GM11168 (cell line): Measurements from ENCODE around the gene GALR3.

Experiments
- in situ Hi-C: fragments of 300-500 bp; cut with MboI; formaldehyde crosslinking; loops from one replicate; pipeline ENCODE4 v1.12.0; 2022; ENCODE audit warnings: low sequenced_read_pairs; ENCODE audit not compliant: unreplicated experiment

Gene GALR3

DNA sequence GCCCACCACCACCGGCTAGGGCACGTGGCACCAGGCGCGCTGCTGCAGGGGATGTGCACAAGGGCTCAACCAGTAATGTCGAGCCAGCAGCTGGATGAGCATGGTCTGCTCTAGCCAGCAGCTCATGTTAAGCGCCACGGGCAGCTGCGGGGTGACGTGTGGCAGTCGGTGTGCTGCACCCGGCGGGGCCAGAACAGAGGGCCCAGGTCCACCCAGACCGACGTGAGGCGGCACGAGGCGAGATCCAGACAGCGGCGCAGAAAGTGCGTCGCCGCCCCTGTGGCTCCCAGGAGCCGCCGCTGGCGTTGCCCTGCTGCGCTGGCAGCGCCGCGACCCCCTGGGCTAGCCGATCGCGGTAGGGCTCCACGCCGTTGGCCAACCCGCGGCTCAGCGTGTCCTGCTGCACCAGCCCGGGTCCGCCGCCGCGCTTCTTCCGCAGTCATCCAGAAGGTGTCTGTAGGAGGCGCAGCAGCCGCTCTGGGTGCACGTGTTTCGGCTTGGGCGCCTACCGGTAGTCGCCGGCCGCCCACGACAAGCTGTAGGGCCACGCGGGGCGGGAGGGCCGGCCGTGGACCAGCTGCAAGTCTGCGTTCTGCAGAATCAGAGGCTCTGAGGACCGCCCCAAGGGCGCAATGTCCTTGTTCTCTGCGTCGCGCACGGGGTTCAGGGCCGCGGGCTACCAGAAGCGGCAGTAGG, 4.6 kb upstream of the GALR3 start:
- in situ Hi-C loops, result no loop called here

DNA sequence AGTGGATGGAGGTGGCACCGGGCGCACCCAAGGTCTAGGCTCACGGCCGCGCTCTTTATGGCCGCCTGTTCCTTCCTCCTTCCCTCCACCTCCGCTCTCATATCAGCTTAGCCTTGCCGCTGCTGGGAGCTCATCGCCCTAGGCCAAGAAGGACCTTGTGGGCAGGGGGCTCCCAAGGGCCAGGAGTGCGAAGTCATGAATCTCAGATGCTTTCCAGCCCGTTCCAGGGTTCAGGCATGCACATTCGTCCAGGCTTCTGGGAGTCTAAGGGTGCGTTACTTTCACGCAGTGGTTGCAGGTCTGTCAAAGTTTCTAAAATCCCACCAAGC, 4.1 kb upstream of the GALR3 start:
- in situ Hi-C loops, result no loop called here

DNA sequence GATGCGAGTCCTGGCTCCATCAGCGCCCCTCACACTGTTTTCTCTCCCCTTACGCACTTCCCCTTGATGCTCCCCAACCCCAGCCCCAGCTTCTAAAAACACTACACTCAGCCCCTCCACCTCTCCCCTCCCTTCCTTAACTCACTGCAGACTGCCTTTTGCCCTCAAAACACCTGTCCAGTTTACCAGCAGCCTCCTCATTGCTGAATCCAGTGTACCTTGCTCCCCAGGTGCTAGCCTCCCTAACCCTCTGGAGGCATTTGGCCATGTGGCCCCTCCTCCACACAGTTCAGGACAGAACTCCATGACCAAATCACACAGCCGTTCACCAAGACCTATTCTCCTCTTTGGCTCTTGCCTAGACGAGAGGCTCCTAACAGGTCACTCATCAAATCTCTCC, 2.8 kb upstream of the GALR3 start:
- in situ Hi-C loops, result no loop called here

DNA sequence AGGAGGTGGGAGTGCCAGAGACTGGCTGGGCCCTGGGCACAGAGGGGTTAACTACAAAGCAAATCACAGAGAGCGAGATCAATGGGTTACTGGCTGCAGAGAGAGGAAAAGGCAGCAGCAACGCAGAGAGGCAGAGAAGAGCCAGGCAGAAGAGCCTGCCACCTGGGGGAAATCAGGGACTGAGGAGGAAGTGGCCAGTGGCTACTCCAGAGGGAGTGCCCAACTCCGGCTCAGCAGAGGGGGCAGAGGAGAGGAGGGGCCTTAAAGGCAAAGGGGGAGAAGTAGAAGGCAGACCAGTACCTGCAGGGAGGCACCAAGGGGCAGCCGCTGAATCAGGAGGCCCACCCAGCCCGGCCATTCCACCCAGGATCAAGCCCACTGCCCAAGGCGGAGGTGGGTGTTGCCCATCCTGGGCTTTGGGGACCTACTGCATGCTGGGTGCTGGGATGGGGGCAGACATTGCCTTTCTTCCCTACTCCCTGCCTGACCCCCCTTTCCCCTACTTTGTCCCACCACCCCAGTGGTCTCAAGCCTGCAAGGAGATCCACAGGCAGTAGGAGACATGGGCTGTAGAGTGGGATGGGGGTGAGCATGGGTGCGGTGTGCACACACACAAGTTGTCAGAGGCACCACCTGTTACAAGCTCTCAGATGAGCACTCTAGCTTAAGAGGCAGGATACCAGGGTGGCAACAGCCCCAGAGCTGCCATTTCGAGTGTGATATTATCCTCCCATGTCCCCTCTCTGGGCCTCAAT, 926 bp upstream of the GALR3 start:
- in situ Hi-C loops, result no loop called here

DNA sequence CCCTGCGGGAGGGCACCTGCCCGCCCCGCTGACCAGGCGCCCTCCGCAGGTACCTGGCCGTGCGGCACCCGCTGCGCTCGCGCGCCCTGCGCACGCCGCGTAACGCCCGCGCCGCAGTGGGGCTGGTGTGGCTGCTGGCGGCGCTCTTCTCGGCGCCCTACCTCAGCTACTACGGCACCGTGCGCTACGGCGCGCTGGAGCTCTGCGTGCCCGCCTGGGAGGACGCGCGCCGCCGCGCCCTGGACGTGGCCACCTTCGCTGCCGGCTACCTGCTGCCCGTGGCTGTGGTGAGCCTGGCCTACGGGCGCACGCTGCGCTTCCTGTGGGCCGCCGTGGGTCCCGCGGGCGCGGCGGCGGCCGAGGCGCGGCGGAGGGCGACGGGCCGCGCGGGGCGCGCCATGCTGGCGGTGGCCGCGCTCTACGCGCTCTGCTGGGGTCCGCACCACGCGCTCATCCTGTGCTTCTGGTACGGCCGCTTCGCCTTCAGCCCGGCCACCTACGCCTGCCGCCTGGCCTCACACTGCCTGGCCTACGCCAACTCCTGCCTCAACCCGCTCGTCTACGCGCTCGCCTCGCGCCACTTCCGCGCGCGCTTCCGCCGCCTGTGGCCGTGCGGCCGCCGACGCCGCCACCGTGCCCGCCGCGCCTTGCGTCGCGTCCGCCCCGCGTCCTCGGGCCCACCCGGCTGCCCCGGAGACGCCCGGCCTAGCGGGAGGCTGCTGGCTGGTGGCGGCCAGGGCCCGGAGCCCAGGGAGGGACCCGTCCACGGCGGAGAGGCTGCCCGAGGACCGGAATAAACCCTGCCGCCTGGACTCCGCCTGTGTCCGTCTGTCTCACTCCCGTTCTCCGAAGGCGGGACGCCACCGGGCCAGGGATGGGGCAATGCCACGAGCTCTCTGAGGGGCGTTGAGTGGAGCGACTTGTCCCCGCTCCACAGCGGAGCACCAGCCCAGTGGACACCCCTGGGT, 1.8 kb downstream of the GALR3 start:
- in situ Hi-C loops, result no loop called here

DNA sequence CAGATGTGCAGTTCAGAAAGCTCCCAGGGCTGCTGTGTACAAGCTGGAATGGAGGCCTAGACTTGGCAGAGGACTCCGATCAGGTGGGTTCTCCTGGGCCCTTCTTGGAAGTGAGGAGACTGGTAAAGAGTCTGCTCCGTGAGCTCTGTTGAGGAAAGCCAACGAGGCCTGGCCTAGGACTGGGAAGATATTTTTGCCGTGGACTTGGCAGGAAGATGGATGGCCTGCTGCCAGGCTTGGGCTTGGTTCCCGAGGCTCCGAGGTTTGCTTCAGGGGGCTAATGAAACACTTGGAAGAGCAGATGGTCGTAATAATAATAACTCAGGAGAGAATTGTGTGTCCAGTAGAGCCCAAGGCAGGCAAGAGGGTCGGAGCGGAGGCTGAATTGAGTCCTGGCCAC, 3.9 kb downstream of the GALR3 start:
- in situ Hi-C loops, result no loop called here

DNA sequence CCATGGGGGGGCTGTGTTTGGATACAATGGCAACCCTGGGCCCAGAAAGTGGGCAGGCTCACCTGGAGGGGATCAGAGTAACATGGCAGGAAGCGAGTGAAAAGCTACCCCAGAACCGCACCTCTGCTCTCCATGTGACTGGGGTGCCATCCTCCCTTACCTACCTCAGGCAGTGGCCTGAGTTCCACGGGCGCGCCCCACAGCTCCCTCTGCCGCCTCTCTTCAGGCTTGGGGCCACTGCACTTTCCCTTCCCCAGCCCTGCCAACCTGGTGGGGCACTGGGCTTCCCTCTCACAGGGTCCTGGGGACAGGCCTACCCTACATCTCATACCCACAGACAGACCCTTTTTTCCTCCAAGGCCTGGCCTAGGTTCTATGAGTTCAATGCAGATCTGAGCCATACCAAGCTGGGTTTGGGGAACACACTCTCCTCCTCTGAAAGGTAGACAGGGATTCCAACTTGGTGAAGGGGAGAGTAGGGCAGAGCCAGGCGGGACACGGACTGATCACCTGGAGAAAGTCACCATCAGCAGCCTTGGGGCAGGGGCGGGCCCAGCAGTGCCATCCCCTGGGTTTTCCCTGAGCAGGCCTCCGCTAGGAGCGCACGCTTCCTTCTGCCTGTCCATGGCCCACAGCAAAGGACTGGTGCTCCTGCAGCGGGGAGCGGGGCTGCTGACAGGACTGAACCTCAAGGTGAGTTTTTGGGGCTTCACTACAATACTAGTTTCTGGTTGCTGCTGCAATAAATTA, 7.1 kb downstream of the GALR3 start:
- in situ Hi-C loops, result no loop called here

DNA sequence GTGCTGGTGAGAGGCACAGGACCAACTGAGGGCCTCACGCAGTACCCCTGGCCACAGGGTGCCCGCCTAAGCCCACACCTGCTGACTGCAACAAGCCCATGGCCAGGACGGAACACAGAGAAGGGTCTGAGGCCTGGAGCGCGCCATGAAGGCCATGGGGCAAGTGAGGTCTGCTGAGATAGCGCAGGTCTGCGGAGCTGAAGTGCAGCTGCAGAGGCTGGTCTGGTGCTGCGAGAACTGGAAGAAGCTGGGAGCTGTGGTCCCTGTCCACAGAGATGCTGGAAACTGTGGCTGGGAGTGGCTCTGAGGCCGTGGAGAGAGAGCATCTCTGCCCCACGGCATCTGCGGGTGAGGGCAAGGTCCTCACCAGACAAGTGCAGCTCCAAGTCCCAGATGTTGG, 8.3 kb downstream of the GALR3 start:
- in situ Hi-C loops, result no loop called here

DNA sequence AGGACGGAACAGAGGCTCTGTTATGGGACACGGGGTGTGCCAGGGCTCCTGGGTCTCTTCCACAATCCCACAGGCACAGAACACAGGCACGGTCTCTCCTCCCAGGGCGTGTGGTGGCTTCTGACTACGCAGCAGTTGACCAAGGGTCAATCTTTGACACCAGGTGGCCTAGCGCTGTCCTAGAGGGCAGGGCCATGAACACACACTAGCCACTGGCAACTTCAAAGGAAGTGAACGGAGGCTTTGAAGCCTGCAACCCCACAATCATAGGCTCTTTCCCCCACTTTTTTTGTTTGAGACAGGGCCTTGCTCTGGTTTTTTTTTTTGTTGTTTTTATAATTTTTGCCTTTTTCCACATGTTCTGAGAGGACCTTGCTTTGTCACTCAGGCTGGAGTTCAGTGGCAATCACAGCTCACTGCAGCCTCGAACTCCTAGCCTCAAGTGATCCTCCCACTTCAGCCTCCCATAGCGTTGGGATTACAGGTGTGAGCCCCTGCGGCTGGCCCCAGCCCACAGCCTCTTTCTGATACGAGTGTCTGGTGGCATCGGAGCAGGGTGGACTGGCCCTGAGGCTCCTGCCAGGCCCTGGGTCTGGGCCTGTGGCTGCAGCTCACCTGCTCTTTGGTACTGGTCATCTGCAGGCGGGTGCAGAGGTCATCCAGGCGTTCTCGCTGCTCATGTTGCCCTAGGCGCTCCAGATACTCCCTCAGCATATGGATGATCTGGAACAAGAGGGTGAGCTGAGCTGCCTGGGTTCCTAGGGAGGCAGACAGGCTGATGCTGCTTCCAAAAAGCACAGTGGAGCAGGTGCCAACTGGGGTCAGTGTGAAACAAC, 9.1 kb downstream of the GALR3 start:
- in situ Hi-C loops, result no loop called here

DNA sequence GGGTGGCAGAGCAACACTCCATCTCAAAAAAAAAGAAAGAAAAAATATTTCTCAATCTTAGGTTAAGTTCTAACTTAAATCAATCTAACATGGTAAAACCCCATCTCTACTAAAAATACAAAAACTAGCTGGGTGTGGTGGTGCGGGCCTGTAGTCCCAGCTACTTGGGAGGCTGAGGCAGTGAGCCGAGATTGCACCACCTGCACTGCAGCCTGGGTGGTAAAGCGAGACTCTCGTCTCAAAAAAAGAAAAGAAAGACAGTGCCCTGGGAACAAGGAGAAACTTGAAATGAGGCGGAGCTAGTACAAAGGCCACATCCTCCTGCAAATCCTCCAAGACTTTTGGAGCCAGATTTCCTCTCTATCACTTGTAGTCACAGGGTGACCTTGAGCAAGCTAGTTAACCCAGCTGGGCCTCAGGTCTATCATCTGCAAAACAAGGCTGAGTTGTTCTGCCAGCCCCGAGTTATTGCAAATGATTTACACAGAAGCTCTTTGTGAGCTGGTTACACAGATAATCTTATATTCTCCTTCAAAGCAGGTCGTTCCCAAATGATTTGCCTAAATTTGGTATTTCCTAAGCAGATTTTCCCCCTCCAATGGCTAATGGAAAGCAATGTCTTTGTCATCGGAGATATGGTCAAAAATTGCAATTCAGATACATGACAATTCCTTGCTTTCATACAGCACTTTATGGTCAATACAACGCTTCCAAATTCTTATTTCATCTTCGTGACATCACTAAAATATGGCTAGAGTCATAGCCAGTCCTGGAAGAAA, 19.0 kb downstream of the GALR3 start:
- in situ Hi-C loops, result no loop called here

DNA sequence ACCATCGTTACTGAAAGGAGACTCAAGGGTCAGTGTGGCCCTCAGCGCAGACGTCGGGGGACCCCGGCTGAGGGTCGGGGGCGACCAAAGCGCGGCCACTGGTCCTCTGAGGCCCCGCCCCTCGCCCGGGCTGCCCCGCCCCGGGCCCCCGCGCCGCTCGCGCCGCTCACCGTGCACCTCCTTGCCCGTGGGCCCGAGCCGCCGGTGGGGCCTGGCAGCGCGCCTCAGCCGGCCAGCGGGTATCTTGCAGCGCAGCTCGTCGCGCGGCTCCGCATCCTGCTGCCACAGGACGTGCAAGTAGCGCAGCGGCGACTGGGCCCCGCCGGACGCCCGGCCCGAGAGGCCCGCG, 20.5 kb downstream of the GALR3 start:
- in situ Hi-C loops, result no loop called here

DNA sequence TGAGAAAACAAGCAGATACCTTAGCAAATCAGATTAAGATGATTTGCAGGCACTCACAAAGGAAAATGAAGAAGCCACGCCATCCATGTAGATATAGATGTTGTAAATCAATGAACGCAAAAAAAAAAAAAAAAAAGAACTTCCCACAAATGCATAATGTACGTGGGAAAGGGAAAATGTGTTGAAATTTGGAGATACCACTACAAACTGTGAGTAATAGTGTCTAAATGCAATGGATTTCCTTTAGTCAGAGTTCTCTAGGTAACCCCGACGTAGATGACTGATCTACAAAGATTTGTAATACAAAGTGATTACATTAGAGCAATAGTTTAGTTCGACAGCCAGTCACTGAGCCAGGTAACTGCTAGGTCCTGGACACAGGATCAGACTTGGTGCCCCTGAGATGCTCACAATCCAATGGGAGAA, 21.7 kb downstream of the GALR3 start:
- in situ Hi-C loops, result no loop called here

DNA sequence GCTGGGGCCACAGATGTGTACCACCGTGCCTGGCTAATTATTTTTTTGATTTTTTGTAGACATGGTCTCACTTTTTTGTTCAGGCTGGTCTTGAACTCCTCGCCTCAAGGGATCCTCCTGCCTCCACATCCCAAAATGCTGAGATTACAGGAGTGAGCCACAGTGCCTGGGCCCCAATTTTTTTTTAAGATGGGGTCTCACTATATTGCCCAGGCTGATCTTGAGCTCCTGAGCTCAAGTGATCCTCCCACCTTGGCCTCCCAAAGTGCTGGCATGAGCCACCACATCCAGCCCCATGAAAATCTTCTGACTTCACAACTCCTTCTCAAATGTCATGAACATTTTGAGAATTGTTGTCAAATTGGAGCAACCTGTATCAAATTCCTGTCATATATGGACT, 23.3 kb downstream of the GALR3 start:
- in situ Hi-C loops, result no loop called here

DNA sequence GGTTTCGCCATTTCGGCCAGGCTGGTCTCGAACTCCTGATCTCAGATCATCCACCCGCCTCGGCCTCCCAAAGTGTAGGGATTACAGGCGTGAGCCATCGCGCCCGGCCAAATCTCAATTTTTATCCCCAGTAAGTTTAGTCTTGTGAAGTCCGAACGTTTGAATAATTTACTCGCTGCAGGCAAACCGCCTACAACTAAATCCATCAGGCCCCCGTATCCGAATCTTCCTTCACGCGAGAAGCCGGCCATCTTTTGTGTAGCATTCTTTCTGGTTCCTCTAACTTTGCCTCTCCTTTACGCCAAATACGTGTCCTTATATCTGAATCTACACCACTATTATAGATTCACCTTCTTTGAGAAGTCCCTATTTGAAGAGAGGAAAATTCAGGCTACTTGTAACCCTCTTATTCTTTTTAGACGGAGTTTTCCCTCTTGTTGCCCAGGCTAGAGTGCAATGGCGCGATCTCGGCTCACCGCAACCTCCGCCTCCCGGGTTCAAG, 25.5 kb downstream of the GALR3 start:
- in situ Hi-C loops, result no loop called here

DNA sequence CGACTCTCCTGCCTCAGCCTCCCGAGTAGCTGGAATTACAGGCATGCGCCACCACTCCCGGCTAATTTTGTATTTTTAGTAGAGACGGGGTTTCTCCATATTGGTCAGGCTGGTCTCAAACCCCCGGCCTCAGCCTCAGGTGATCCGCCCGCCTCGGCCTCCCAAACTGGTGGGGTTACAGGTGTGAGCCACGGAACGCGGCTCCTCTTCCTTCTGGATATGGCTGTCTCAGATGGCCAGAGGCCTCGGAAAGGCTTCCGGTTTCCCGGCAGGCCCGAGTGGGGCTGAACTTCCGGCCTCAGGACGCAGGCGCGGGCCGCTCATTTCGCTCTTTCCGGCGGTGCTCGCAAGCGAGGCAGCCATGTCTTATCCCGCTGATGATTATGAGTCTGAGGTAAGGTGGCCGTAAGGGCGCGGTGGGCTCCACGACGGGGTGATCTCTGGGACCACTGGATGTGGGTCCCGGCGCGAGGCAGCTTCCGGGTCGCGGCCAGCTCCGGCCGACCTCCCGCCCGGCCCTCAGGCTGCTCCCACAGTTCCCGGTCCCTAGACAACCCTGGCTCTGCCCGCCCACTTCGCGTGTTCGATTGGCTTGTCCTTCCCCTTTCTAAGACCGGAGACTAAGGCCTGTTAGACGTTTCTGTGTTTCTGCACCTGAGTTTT, 26.0 kb downstream of the GALR3 start, which contains the start of gene EIF3L:
TSS of gene EIF3L (plus strand) at position 331 of the 663 bp plus-strand sequence. CDS start at position 362, 31 bp downstream.
- in situ Hi-C loops, result no loop called here

DNA sequence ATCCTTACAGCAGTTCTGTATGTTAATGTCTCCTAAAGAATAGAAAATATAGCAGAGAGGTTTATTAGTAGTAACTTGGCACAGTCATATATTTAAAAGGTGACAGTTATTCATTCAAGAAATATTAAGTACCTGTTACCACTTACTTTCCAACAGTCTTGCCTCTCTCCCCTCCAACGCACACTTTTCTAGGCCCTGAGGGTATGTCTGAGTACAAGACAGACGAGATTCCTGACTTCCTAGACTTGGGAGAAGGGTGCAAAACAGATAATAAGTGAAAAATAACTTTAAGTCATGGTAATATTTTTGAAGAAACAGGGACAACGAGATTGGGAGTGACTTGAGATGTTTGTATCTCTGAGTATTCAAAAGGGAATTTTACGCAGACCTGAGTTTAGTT, 27.6 kb downstream of the GALR3 start:
- in situ Hi-C loops, result no loop called here

DNA sequence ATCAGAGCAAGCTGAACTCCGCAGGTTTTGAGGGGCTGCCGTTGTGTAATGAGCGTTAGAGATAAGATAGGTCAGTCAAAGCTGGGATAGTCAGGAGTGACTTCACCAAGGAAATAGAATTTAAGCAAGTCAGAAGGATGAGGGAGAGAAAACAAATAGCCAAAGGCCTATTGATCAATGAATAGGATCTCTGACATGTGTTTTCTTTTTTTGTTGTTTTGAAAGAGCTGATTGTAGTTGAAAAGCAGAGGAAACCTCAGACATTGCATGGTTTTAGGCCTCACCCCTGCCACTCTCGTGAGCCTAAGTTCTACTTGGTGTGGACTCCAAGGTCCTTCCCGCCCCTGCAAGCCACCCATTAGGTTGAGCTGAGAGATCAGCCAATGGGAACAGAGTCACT, 29.2 kb downstream of the GALR3 start:
- in situ Hi-C loops, result no loop called here

DNA sequence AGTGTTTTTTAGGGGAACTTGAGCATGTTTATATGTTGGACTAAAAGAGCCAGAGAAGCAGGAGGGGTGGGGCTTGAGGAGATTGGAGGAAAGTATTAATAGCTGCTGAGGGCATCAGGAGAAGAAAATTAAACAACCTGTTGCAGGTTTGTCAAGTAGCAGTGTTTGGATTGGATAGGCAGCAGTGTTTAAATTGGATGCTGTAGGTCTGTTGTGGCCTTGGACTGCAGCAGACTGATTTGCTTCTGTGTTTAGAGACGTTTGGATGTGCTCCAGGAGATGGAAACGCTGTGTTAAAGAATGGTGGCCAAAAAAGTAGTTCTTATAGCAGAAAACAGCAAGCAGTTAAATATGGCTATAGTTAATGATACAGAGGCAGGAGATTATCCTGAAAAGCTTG, 31.8 kb downstream of the GALR3 start:
- in situ Hi-C loops, result no loop called here
